Testis (tissue), 2 donors: ENCODE data around the gene RNU6-8.

ENCODE experiments used
- POLR2A ChIP-seq: fragments of 450-650 bp; IDR thresholded peaks from one replicate; pipeline ENCODE4 v1.6.1; 2017; ENCODE audit warnings: antibody characterized with exemption, mild to moderate bottlenecking, moderate library complexity
- TF ChIP-seq, protein P1 (sequence below), 3 experiments: fragments of 450-650 bp in 2 of 3; fragments of 200-600 bp in 1 of 3; sonication (generic) in 1 of 3; IDR thresholded peaks; one replicate each; pipeline ENCODE4 v1.5.1; 2016 to 2019; ENCODE audit warnings: antibody characterized with exemption in 3 of 3, mild to moderate bottlenecking in 2 of 3, moderate library complexity in 1 of 3

DNA sequence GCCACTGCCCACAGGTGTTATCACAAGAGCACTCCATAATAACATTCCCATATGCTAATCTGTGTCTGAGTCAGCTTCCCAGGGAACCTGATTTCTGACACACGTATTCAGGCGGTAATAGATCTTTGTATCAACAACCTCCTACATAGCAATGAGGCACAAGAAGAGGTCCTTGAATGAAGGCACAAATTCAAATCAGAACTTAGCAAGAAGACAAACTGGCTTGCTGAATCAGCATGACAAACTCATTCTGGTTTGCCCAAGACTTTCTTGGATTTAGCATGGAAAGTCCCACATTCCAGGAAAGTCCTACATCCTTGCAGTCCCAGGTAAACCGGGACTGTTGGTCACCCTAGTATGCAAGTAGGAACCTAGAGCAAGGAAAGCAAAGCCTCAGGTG lies 35.2 kb downstream of the RNU6-8 start:
- TF ChIP-seq, protein P1, sequence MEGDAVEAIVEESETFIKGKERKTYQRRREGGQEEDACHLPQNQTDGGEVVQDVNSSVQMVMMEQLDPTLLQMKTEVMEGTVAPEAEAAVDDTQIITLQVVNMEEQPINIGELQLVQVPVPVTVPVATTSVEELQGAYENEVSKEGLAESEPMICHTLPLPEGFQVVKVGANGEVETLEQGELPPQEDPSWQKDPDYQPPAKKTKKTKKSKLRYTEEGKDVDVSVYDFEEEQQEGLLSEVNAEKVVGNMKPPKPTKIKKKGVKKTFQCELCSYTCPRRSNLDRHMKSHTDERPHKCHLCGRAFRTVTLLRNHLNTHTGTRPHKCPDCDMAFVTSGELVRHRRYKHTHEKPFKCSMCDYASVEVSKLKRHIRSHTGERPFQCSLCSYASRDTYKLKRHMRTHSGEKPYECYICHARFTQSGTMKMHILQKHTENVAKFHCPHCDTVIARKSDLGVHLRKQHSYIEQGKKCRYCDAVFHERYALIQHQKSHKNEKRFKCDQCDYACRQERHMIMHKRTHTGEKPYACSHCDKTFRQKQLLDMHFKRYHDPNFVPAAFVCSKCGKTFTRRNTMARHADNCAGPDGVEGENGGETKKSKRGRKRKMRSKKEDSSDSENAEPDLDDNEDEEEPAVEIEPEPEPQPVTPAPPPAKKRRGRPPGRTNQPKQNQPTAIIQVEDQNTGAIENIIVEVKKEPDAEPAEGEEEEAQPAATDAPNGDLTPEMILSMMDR (IDR thresholded peaks at IDR 0.05): no peak
- TF ChIP-seq POLR2A: no peak
